OCI-LY3 (cell line): ENCODE results near the gene DGLUCY.

Experiments
- CTCF ChIP-seq: fragments of 200-600, 300-600 bp; sonication (generic); IDR thresholded peaks from 2 replicates; pipeline ENCODE4 v1.5.1; 2014; ENCODE audit warnings: antibody characterized with exemption, low read length, low read depth
- EZH2phosphoT487 ChIP-seq: fragments of 200-600 bp; shearing (Covaris generic); IDR thresholded peaks from 2 replicates; pipeline ENCODE4 v1.6.1; 2018; ENCODE audit warnings: antibody characterized with exemption, mixed run types, low read depth

- TF ChIP-seq CTCF = no peak
- no peak for TF ChIP-seq EZH2phosphoT487
Observed at GRCh38 chr14:91164676-91165075, 50.8 kb downstream of the DGLUCY start.
